Heart right ventricle (tissue), 16 donors: ENCODE measurements around the gene PEX26. TPM values are rescaled to one million over a fixed set of nuclear protein-coding genes. Genes with fewer than 3 reads are reported as not detected.

Source experiments
- ATAC-seq, 8 donors: fragments of 200-7000 bp; cut with Tn5 transposase; one replicate each; pipeline ENCODE4 v1.9.1; 2020; ENCODE audit warnings: mild to moderate bottlenecking in 8 of 8, moderate library complexity in 8 of 8, moderate number of reproducible peaks in 1 of 8
- DNase-seq, 2 donors: peaks; one replicate each; pipeline ENCODE4 v3.0.0-alpha.2; 2020
- H3K27ac ChIP-seq, 10 donors: fragments of 200-600 bp; sonication (generic) in 2 of 10; one replicate each; pipeline versions ENCODE4 v1.5.0 to v1.8.0; 2020 to 2022; ENCODE audit warnings: mild to moderate bottlenecking in 3 of 10
- H3K27me3 ChIP-seq, 7 donors: fragments of 200-600 bp; one replicate each; pipeline ENCODE4 v1.8.0; 2021 to 2022; ENCODE audit warnings: mild to moderate bottlenecking in 2 of 7
- H3K36me3 ChIP-seq, 9 donors: fragments of 200-600 bp; sonication (generic) in 1 of 9; one replicate each; pipeline versions ENCODE4 v1.5.0 to v1.8.0; 2020 to 2022; ENCODE audit warnings: mild to moderate bottlenecking in 2 of 9
- H3K4me1 ChIP-seq, 9 donors: fragments of 200-600 bp; sonication (generic) in 1 of 9; one replicate each; pipeline versions ENCODE4 v1.5.0 to v1.8.0; 2020 to 2022; ENCODE audit warnings: mild to moderate bottlenecking in 4 of 9
- H3K4me3 ChIP-seq, 10 donors: fragments of 200-600 bp; sonication (generic) in 2 of 10; one replicate each; pipeline versions ENCODE4 v1.5.0 to v1.8.0; 2020 to 2022; ENCODE audit warnings: mild to moderate bottlenecking in 7 of 10, moderate library complexity in 2 of 10
- H3K9me3 ChIP-seq, 11 donors: fragments of 200-600 bp in 10 of 11; sonication (generic) in 2 of 11; one replicate each; pipeline versions ENCODE4 v1.5.0 to v1.8.0; 2013 to 2022; ENCODE audit warnings: mild to moderate bottlenecking in 2 of 11, control low read depth in 1 of 11, moderate library complexity in 1 of 11
- WGBS, 2 donors: extraction: QIAGEN DNeasy Blood & Tissue Kit; methylation state at CpG; one replicate each; pipeline ENCODE4 v1.1.7; 2013; ENCODE audit warnings: inconsistent platforms in 1 of 2; 5-methylcytosine and 5-hydroxymethylcytosine counted together
- intact Hi-C, 10 donors: fragments of 100-400 bp; cut with DNase I; formaldehyde crosslinking; loops; one replicate each; pipeline versions ENCODE4 v1.11.1 to v1.14.2; 2022
- polyA plus RNA-seq, 2 donors: library from polyadenylated mRNA; stranded (reverse); fragments of 200-250 nt; gene quantifications; one replicate each; pipeline ENCODE4 v1.2.3, GENCODE V29; 2013
- total RNA-seq, 10 donors: library from RNA; stranded (reverse); fragmentation: NEBNext Ultra II Directional in 3 of 10; extraction: Animal tissue kit (Norgen Biotek cat#: 25700) in 3 of 10; gene quantifications; one replicate each; pipeline versions ENCODE4 v1.2.1 to v1.2.4, GENCODE V29; 2021 to 2023
- TF ChIP-seq, protein P1 (sequence below), 9 donors: fragments of 200-600 bp; sonication (generic) in 2 of 9; IDR thresholded peaks; one replicate each; pipeline versions ENCODE4 v1.5.0 to v1.8.0; 2021 to 2022; ENCODE audit warnings: antibody characterized with exemption in 9 of 9, mild to moderate bottlenecking in 5 of 9, moderate library complexity in 1 of 9
- donor health status: Arrhythmogenic right ventricular cardiomyopathy.
- donor health status: ischemic (EF 13 %, LVEDD 7.1; RV severe dilation, severe dysfunction).
- donor health status: healthy with polysubstance abuse.
- donor health status: DM: no; HTN: yes; CAD: no.
- donor health status: DM: no; HTN: no; CAD: no.
- donor health status: ischemic (EF 25% LVEDD 6.9; RV normal size, moderate dysfunction).
- donor health status: ischemic (EF 25% LVEDD 5.7; RV mildly dilated, moderate dysfunction).
- donor health status: healthy.
- donor health status: DM: yes; HTN: yes; CAD: no.
- donor health status: Ischemic cardiomyopathy.
- donor health status: ischemic (EF 35%, LVEDD 5.7; RV mildly dilated, moderate dysfunction).
- donor health status: nonischemic (EF 11% LVEDD 7.7; RV severe dilation, severe dysfunction).
- donor health status: DM: yes; HTN: yes; CAD: no.
- donor health status: PGD.
- donor health status: ischemic (EF 29% LVEDD 5.4; RV normal size, mild dysfunction).
- donor health status: nonischemic (EF 23%, LVEDD 6.1; RV moderate dilation, normal function).

Gene PEX26
- total and polyA plus RNA-seq, 12 donors = 8.3 to 27.1 (median 20.2) TPM

GRCh38 chr22:18111759-18112330 is 34.1 kb downstream of the PEX26 start:
- DNase-seq (peak; percentile 58 to 74), ATAC-seq (peak; percentile 39 to 61 (median 50))
- intact Hi-C loops = loop anchor here in 1 of 10 donors (2.0 kb wide), 1 partner anchor 19 kb away; no protein-coding TSS in a partner anchor
- 49 to 61% methylated on average over 12 of the region's 12 CpGs for WGBS, 2 donors
- peaks cover 0 to 68% (median 5%) of the 10 kb centered on the region in 7 donors for H3K27me3 ChIP-seq
- peak overlapping the region in 9 of 10 donors; percentile 42 to 64 (median 57) for H3K4me3 ChIP-seq
- peak overlapping the region; percentile 76 to 94 (median 90) for H3K27ac ChIP-seq
- H3K9me3 ChIP-seq = no peaks in the 10 kb centered on the region
- TF ChIP-seq, protein P1, sequence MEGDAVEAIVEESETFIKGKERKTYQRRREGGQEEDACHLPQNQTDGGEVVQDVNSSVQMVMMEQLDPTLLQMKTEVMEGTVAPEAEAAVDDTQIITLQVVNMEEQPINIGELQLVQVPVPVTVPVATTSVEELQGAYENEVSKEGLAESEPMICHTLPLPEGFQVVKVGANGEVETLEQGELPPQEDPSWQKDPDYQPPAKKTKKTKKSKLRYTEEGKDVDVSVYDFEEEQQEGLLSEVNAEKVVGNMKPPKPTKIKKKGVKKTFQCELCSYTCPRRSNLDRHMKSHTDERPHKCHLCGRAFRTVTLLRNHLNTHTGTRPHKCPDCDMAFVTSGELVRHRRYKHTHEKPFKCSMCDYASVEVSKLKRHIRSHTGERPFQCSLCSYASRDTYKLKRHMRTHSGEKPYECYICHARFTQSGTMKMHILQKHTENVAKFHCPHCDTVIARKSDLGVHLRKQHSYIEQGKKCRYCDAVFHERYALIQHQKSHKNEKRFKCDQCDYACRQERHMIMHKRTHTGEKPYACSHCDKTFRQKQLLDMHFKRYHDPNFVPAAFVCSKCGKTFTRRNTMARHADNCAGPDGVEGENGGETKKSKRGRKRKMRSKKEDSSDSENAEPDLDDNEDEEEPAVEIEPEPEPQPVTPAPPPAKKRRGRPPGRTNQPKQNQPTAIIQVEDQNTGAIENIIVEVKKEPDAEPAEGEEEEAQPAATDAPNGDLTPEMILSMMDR (IDR thresholded peaks at IDR 0.05) = no peak
- no peaks in the 10 kb centered on the region for H3K36me3 ChIP-seq
- peaks cover 4 to 71% (median 33%) of the 10 kb centered on the region in 9 donors for H3K4me1 ChIP-seq

DNA sequence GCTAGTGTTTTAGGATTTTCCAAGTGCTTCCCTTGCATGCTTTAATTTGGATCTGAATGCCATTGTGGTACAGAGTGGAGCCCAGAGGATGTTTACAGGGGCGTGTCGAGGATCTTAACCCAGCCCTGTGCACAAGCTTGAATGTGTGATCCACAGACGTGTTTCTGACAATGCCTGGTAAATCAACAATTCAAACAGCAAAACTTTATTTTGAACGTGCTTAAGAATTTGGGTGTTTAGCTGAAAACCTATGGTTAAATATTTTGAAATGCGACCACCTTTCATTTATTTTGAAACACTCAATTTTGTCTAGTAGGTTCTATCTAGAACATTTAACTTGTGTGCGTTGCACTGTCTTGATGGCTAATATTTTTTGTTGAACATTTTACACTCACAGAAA is 34.6 kb downstream of the PEX26 start:
- H3K27ac ChIP-seq = peak overlapping the region in 8 of 10 donors; percentile 80 to 94 (median 91)
- H3K9me3 ChIP-seq = no peaks in the 10 kb centered on the region
- DNase-seq (no peak), ATAC-seq (no peak)
- peaks cover 4 to 77% (median 33%) of the 10 kb centered on the region in 9 donors for H3K4me1 ChIP-seq
- TF ChIP-seq, protein P1 (IDR thresholded peaks at IDR 0.05) = no peak
- peak overlapping the region in 5 of 10 donors; percentile 55 to 64 (median 61) for H3K4me3 ChIP-seq
- intact Hi-C loops = no loop called here
- H3K27me3 ChIP-seq = peaks cover 0 to 68% (median 5%) of the 10 kb centered on the region in 7 donors
- H3K36me3 ChIP-seq = no peaks in the 10 kb centered on the region
- 72 to 75% methylated on average over 6 of the region's 6 CpGs for WGBS, 2 donors

- ATAC-seq = peak in 2 of 8 donors; percentile 2 to 3
These were observed 36.0 kb downstream of the PEX26 start for GRCh38 chr22:18113680-18114394.

GRCh38 chr22:18114495-18114894 is 36.7 kb downstream of the PEX26 start:
- ATAC-seq = no peak
- Histone ChIP-seq H3K4me1 (peaks cover 4 to 95% (median 50%) of the 10 kb centered on the region in 9 donors), H3K9me3 (no peaks in the 10 kb centered on the region), H3K27me3 (peaks cover 0 to 54% (median 5%) of the 10 kb centered on the region in 7 donors), H3K27ac (peak overlapping the region in 9 of 10 donors; percentile 49 to 94 (median 89)), H3K36me3 (no peaks in the 10 kb centered on the region), H3K4me3 (no peak overlapping the region)
- intact Hi-C loops = no loop called here
- no peak for DNase-seq
- 24 to 34% methylated on average over 4 of the region's 4 CpGs for WGBS, 2 donors
- TF ChIP-seq, protein P1 (IDR thresholded peaks at IDR 0.05) = no peak

More at GRCh38 chr22:18113680-18114394, 36.0 kb downstream of the PEX26 start:
- Histone ChIP-seq H3K4me1 (peaks cover 4 to 88% (median 44%) of the 10 kb centered on the region in 9 donors), H3K27ac (peak overlapping the region in 9 of 10 donors; percentile 49 to 94 (median 89)), H3K36me3 (no peaks in the 10 kb centered on the region), H3K4me3 (peak overlapping the region in 2 of 10 donors; percentile 0 to 4), H3K27me3 (peaks cover 0 to 60% (median 5%) of the 10 kb centered on the region in 7 donors), H3K9me3 (no peaks in the 10 kb centered on the region)
- intact Hi-C loops = no loop called here
- 55 to 58% methylated on average over 11 of the region's 11 CpGs for WGBS, 2 donors
- no peak for DNase-seq
- TF ChIP-seq, protein P1 (IDR thresholded peaks at IDR 0.05) = no peak
